Stimulated activated CD8-positive, alpha-beta memory T cell treated with anti-CD3 and anti-CD28 coated beads, Interleukin-15, amount 100 ng/mL, for 24 hours (primary cell): ENCODE data around the gene SFMBT2.

Experiments
- DNase-seq: peaks from one replicate; pipeline ENCODE4 v3.0.0-alpha.2; 2020; ENCODE audit warnings: low read depth

SFMBT2 gene

DNA sequence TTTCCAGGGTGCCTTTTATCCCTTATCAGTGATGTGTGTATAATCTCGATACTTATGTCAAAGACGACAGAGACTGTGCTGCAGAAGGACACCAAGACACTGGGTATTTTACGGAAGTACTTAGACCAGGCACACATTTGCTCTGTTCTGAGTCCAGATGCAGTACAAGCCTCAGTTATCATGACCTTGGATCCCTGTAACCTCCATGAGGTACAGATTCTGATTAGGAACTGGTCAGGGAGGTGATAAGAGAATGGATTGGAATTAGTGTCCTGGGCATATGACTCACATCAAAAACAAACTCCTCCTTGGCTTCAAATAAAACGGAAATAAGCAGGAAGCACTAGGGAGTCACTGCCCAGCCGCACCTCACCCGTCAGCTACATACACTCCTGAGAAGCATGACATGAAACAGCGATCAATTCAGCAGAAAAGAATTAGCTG lies 146.5 kb downstream of the SFMBT2 start:
- DNase-seq = no peak

DNA sequence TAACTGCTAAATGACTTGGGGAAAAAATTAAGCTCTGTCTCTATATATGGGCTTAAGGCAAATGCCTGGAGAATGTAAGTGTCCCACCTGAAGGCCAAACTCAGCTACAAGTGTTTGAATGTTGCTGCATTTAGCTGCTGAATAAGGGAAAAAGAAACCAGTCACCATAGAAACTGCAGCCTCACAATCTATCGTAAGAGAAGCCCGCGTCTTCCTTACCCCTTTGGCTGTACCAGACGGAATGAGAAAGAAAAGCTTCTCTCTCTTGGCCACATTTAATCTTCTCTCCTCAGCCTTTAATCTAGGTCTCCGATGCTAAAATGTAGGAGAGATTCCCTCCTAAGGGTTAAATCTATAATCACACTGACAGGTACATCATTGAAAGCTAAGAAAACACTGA lies 147.2 kb downstream of the SFMBT2 start:
- no peak for DNase-seq

DNA sequence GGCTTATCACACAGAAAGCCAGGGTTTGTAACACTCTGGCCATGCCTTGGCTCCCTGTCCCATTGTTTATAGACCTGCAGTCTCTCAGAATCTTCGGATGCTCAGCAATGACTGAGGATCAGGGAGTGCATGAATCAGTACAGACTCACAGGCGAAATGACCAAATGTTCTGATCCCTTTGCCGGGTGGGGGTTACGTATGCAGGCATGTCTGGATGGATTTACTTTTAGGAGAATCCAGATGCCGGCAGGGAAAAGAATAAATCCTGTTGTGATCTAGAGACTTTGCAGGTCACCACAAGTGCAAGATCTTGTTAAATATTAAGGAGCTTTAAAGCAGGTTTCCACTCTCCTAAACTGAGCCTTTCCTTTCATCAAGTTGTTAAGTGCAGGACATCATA lies 149.5 kb downstream of the SFMBT2 start:
- no peak for DNase-seq

DNA sequence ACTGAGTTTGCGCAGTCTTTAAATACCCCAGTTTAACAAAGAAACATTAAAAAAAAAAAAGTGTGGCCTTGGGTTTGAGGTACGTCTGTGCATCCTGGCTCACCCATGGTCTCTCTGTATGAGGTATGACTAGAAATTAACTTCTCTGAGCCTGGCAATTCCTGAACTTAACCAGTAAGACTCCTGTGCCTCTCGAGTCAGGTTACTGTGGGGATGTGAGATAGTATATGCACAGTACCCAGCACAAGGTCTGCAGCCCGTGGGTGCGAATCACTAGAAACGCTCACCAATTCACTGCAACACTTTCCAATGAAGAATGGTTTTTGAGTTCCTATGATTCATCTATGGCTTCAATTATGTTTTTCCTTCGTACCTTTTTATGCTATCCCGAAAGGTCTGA lies 149.9 kb downstream of the SFMBT2 start:
- DNase-seq = no peak

DNA sequence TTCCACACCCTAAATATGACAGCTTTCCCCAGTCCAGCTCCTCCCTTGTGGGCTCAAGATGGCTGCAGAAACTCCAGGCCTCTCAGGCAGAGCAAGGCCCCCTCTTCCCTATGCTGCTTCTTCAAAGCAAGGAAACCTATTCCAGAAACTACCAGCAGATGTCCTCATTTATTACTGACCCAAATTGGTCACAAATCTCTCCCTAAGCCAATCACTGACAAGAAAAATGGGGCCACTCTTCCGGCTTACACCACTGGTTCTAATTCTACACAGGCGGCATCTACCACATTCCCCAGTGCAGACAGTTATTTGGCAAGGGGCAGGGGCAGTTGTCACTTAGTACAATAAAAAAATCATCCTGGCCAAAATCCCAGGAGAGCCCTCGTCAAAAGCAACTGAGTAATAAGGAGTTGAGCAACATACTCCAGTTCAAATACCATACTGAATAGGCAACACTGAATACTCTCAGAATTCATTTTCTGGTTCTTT lies 150.4 kb downstream of the SFMBT2 start:
- DNase-seq = no peak

DNA sequence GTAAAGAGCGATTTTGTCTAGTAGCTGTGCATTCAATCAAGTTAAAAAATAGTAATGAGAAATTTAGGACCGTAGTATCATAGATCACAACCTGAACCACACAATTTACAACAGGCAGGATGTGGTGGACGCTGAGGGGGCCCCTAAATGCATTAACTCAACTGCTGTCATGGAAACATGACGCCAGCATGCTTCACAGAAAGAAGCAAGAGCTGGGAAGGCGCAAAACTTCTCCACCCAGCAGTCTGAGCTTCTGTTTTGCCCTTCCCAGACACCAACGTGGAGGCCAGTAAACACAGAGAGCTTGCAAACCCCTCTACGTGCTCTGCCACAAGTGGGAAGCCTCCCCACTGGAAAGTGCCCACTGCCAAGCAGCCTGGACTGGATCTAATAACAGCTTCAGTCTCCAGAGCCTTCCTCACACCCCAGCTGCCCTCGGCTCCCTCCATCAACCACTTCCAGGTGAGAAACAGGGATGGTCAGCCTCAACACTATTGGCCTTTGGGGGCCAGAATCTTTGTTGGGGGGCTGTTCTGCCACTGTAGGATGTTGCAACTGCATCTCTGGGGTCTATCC lies 151.8 kb downstream of the SFMBT2 start:
- DNase-seq = no peak

DNA sequence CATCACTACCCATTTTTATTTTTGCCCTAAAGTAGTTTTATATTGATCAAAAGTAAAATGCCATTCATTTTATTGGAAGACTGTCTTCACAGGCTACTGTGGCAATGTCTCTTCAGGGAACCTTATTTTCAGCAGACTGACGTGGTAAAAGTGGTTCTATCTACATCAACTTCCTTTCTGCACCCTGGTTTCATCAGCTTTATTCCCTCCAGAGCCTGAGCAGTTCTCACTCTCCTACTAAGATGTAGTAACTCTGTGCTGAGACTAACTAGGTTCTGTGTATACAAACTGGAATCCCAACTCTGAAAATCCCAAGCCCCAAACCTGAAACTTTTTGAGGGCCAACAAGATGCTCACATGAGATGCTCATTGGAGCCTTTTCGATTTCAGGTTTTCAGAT lies 155.3 kb downstream of the SFMBT2 start:
- DNase-seq = no peak

DNA sequence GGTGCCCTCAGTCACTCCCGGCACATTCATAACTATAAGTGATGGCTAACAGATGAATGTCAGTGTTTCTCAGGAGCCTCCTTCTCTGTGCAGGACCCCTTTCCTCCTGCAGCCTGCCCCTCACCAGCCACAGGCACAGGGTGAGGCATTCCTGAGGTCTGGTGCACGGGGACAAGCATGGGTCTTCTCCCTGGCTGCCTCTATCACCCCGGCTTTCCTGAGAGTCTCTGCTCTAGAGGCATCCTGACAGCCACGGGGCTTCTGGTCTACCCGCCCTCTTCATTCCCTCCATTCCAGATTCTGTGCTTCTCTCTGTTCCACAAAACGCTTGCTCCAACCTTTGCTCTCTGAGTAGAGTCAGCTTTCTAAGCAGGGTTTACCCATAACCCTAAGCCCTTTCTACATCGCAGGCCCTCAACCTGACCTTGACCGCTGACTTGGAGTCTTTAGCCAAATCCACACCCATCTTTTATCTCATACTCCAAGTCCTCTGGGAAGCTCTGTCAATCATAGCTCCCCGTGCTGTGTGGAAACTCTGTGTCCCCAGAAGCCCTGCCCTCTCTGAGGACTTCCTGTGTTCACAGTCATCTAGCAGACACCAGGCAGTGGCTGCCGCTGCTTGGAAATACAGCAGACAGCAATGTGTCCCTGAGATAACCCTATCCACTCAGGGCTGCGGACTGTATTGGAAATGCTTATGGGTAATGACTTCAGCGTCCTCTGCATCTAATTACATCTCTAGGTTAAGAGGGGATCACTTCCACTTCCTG lies 159.0 kb downstream of the SFMBT2 start:
- DNase-seq = no peak

DNA sequence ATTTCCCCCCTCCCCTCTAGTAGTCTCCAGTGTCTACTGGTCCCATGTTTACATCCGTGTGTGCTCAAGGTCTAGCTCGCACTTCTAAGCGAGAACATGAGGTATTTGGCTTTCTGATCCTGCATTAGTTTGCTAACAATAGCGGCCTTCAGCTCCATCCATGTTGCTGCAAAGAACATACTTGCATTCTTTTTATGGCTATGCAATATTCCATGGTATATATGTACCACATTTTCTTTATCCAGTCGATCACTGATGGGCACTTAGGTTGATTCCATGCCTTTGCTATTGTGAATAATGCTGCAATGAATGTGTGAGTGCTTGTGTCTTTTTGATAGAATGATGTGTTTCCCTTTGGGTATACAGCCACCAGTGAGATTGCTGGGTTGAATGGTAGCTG lies 160.6 kb downstream of the SFMBT2 start:
- no peak for DNase-seq

DNA sequence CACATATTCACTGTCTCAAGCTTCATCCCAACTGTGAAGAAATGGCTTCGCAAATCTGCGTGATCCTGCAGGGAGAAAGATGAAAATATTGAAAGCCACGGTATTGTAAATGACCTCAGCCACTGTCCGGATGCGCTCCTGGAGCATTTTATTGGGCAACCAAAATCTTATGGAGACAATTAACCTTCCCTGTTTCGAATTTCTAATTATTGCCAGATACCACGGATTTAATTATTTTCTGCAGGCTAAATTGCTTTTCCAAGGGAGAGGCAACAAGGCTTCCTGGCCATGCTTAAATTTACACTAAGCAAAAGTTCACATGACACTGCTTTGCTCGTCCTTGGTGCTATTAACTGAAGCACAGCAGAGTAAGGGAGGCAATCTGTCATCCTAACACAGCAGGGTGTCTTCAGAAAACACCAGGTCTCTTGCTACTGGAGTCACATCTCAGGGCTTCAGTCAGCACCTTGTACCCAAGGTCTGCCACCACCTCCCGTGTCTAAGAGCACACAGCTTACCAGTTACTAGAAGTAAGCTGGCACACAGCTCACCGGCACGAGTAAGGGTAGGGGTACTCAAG lies 162.2 kb downstream of the SFMBT2 start:
- no peak for DNase-seq

DNA sequence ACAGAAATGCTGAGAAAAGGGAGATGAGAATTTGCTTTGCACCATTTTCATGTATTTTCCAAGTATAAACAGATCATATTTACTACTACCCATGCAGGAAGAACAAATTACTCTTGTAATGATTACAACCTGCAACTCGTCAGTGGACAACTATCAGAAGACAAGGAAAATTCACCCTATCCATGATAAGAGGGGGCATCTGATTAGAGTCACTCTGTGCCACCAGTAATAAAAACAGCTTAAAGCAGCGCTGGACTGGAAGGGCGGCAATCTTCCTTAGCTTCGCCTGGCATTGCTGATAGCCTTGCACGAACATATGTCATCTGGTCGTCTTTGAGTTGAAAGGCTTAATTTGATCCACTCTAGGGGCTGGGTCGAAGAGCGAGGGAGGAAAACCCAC lies 162.7 kb downstream of the SFMBT2 start:
- DNase-seq = no peak

DNA sequence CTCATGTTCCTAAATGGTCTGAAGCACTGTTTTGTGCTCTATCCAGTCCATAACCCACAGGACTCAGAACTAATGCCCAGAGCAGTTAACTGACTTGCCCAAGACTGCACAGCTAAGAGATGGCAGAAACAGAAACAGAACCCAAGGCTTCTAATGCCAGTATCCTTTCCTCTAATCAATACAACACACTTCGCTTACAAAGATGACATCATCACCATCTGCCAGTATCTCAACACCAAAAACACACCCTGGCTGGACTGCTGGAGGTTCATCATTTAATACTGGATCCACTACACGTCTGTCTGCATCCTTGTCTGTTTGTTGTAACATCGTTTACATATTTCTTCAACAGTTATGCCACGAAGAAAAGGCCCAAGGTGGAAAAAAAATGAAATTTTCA lies 165.3 kb downstream of the SFMBT2 start:
- no peak for DNase-seq

DNA sequence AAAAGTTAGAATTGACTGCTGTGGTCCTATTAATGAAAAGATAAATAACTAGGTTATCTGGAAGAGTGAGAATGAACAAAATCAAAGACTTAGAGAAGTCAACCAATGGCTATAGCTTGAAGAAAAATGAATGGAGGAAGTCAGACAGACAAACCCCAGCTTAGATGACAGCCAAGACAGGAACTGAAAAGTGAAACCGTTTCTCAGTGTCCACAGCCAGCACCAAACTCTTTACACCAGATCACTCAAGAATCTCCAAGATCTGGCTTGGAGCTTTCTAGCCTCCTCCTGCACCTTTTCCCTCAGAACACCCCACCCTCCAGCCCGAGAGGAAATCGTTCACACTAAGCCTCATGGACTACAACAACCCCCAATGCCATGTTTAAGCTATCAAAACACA lies 167.0 kb downstream of the SFMBT2 start:
- DNase-seq = no peak

DNA sequence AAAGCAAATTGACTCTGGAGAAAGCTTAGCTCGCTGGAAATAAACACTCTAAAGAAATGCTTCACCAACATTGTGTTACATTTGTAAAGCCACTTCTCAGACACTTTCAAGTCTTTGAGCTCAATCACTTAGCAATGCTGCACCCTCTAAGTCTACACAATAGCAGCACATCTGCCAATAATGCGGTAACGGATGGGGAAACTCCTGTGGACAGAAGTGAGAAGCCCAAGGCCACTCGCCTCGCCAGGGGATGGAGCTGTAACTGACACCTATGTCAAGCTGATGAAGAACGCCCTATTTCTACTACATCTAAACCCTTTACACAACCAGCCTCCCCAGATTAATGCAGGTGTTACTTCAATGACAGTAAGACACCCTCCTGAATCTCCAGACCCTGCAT lies 167.7 kb downstream of the SFMBT2 start:
- no peak for DNase-seq

DNA sequence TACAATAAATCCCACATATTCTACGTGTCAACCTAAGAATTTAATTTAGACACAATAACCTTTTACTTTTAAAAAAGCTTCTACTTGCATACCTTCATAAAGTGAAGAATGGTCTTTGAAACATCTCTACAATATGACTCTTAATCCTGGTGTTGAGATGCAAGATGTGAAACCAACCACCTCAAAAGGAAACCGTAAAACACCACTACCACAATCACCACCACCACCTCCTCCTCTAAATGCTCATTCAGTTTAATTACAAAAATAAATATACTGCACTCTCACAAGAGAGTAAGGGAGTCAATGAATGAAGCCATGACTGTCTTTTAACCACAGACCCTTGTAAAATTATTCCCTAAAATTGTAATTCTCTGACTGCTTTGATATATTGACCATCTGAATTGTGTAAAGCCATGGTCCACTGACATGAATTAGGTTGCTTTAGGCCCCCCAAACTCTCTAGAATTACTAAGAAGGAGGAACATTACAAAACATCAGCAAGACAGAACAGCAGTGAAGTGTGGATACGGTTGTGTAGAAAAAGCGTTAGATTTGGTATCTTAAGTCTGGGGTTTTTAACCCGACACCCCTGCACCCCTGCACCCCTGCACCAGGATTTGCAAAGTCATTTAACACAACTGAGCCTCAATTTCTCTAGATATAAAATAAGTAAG lies 171.4 kb downstream of the SFMBT2 start:
- no peak for DNase-seq

DNA sequence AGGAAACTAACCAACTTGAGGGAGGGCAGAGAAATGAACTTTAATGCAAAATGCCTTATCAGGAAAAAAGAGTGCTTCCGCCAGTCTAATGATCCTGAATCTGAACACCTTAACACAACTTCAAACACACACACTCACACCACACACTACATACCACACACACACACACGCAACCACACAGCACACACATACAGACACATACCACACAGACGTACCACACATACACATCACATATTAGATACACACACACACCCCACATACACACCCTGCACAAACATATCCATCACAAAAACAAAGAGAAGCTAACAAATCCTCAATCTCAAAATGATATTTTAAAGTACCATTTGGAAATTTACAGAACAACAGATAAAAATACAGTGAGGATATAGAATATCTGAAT lies 175.5 kb downstream of the SFMBT2 start:
- DNase-seq = no peak

DNA sequence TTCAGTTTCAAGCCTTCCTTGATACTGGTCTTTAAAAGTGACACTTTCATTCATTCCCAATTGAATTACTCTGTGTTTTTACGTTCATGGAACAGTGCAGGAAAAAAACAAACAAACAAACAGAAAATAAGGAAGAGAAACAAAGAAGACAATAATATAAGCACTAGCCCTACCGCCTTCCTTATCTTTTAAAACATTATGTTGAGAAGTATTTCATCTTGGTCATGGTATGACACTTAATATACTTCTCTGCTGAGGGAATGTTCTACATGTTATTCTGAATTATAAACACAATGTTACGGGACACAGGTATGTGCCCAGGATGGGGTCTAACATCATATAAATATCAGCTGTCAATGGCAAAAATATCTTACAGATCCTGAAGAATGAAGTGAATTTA lies 176.7 kb downstream of the SFMBT2 start:
- DNase-seq = no peak

DNA sequence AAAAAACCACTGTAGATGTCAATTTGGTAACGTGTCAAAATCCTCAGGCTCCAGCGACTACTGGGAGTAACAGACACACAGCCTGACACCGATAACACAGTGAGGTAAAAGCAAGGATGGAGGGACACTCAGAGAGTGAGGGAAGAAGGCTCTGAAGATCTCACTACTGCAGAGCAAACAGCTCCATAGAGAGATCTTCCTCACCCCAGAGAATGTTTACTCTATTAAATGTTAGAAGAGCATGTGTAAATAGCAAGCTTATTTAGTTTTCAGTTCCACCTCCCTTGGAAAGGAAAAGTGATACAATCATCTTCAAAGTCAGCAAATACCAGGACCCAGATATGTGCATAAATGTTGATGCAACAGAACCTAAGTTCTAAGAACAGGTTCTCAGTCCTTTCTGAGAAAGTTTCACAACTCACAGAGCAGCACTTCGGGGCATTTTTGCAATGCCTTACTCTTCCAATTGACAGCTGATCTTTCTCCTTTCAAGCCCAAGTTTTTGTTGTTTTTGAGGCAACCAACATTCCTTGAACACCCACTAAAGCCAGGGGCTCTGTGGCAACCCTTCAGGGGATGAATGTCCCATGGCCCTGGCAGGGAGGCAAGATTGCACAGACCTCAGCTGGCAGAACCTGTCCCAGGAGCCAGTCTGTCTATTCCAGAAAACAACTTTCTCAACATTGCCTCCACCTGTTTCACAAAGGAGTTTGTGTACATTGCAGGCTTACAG lies 177.4 kb downstream of the SFMBT2 start:
- DNase-seq = no peak

DNA sequence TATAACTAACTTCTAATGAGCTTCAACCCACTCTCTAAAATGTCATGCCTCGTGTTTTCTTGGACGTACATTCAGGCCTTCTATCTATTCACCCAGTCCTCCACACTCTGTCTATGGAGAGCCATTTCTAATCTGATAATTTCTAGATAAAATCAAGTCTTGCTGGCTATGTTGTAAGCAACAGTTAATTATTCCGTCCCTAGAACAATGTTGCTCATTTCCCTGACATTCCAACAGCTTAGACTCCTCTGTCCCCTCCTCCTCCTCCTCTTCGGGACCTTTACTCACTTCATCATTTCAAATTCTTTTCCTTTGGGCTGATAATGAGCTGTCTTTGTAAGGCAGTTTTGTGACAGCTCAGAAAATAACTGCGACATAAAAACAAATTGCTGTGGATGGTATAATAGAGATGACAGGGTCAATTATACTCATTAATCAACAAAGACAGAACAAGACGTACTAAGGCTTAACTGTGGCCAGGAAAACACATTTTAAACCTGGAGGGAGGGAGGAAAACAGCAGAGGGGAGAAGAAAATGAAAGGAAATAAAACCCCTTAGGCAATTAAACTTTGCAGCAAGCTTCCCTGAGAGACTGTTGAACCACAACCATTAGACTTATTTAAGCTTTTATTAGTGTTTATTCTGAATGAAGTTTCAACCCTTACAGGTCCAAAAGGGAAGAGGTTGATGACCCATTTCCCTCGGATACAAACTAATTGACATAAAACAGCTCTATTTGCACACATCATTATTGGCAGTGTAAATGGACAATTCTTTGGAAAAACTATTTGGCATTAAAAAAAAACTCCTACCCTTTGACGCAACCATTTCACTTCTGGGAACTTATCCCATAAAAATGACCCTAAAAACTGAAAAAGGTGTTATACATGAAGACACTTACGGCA lies 179.1 kb downstream of the SFMBT2 start:
- DNase-seq = no peak

DNA sequence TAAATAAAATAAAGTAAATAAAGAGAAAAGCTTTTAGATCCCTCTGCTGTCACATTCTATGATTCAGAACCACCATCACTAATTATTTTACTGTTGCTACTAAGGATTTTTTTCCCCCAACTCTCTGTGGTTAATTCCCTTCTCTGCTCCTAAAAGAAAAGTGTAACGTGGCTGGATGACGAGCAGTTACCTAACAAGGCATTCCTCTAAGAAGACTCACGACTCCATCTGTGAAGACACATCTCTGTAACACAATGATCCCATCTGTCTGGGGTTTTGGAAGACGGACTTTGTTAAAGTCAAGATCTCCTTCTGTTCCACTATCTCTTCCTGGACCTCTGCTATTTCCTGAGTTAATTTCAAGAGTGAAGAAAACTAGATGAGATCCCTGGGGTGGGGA lies 179.9 kb downstream of the SFMBT2 start:
- no peak for DNase-seq

DNA sequence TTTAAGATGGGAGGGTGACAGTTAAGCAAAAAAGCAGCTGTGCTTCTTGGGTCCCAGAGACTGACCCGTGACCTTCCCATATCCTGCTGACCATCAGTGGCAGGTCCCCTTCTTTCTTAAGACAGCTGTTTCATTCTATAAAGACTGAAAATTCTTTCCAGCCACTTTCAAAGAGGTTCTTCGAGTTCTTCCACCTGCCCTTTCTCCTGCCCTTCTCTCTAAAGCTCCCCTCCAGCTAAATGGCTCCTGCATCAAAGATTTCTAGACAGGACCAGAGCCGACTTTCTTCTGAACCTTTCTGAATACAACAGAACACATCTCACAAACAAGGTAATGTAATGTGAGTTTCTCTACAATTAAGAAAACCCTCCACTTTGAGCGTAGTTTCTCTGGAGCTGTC lies 180.8 kb downstream of the SFMBT2 start:
- no peak for DNase-seq
